Neural progenitor cell (in vitro differentiated cells): ENCODE results near the gene CDCA3. TPM values are rescaled to one million over a fixed set of nuclear protein-coding genes. Genes with fewer than 3 reads are reported as not detected.

Source experiments
- DNase-seq: peaks from one replicate; pipeline ENCODE4 v3.0.0-alpha.2; 2016; ENCODE audit warnings: low spot score
- H2AFZ ChIP-seq: fragments of 200-600 bp; sonication (generic); replicated peaks from 2 replicates; pipeline ENCODE4 v1.6.1; 2016; ENCODE audit warnings: antibody characterized with exemption
- H3F3A ChIP-seq: fragments of 200-600 bp; sonication (generic); 2 replicates; pipeline ENCODE4 v1.6.1; 2016; ENCODE audit warnings: antibody characterized with exemption, low read depth
- H3K27ac ChIP-seq: fragments of 200-600 bp; sonication (generic); 2 replicates; pipeline ENCODE4 v1.5.1; 2016; ENCODE audit warnings: mild to moderate bottlenecking
- H3K27me3 ChIP-seq: fragments of 200-600 bp; sonication (generic); 2 replicates; pipeline ENCODE4 v1.6.1; 2016; ENCODE audit warnings: mild to moderate bottlenecking, moderate library complexity
- H3K36me3 ChIP-seq: fragments of 200-600 bp; sonication (generic); 2 replicates; pipeline ENCODE4 v1.5.1; 2016
- H3K4me1 ChIP-seq: fragments of 200-600 bp; sonication (generic); 2 replicates; pipeline ENCODE4 v1.6.1; 2016; ENCODE audit warnings: mixed run types
- H3K4me2 ChIP-seq: fragments of 200-600 bp; sonication (generic); 2 replicates; pipeline ENCODE4 v1.6.1; 2016
- H3K4me3 ChIP-seq: fragments of 200-600 bp; sonication (generic); 2 replicates; pipeline ENCODE4 v1.5.1; 2016
- H3K79me2 ChIP-seq: fragments of 200-600 bp; sonication (generic); 2 replicates; pipeline ENCODE4 v1.6.1; 2016; ENCODE audit warnings: low read depth
- H3K9ac ChIP-seq: fragments of 200-600 bp; sonication (generic); 2 replicates; pipeline ENCODE4 v1.6.1; 2016
- H3K9me3 ChIP-seq: fragments of 200-600 bp; sonication (generic); 2 replicates; pipeline ENCODE4 v1.5.1; 2016; ENCODE audit warnings: low read depth
- H4K20me1 ChIP-seq: fragments of 200-600 bp; sonication (generic); 2 replicates; pipeline ENCODE4 v1.6.1; 2016; ENCODE audit warnings: low read depth
- H3K27ac Mint-ChIP-seq: 3 replicates; pipeline ENCODE4 v1.8.0; 2021; ENCODE audit warnings: mixed read lengths
- H3K27me3 Mint-ChIP-seq: 2 replicates; pipeline ENCODE4 v1.8.0; 2022; ENCODE audit warnings: low read depth, mild to moderate bottlenecking, inconsistent platforms, moderate library complexity, mixed read lengths; ENCODE audit not compliant: insufficient read depth
- H3K36me3 Mint-ChIP-seq: 3 replicates; pipeline ENCODE4 v1.8.0; 2021; ENCODE audit warnings: mixed read lengths
- H3K4me1 Mint-ChIP-seq: 3 replicates; pipeline ENCODE4 v1.8.0; 2021; ENCODE audit warnings: mixed read lengths
- H3K4me3 Mint-ChIP-seq: 3 replicates; pipeline ENCODE4 v1.8.0; 2021; ENCODE audit warnings: mild to moderate bottlenecking, moderate library complexity, mixed read lengths
- H3K9me3 Mint-ChIP-seq: 3 replicates; pipeline ENCODE4 v1.8.0; 2020; ENCODE audit warnings: mixed read lengths
- CTCF ChIP-seq: fragments of 200-600 bp; sonication (generic); IDR thresholded peaks from 2 replicates; pipeline ENCODE4 v1.5.1; 2017; ENCODE audit warnings: antibody characterized with exemption, mild to moderate bottlenecking
- EZH2 ChIP-seq: fragments of 200-600 bp; sonication (generic); IDR thresholded peaks from 2 replicates; pipeline ENCODE4 v1.6.1; 2017; ENCODE audit warnings: antibody characterized with exemption, mild to moderate bottlenecking, moderate library complexity
- EZH2phosphoT487 ChIP-seq: fragments of 200-600 bp; sonication (generic); IDR thresholded peaks from 2 replicates; pipeline ENCODE4 v1.6.1; 2017; ENCODE audit warnings: antibody characterized with exemption
- total RNA-seq: library from RNA; depleted of rRNA; stranded (reverse); fragments of >200 nt; gene quantifications from 2 replicates; pipeline ENCODE4 v1.2.3, GENCODE V29; 2015; ENCODE audit warnings: low replicate concordance

Gene CDCA3
- total RNA-seq, 1 donor from 2014 or later, result 62.1 TPM

GRCh38 chr12:6860942-6861341, 9.9 kb upstream of the CDCA3 start:
- Histone ChIP-seq H3K36me3 (peaks cover 4% of the 10 kb centered on the region), H3K4me2 (no peak overlapping the region), H3F3A (peaks cover 9% of the 10 kb centered on the region), H3K9me3 (no peaks in the 10 kb centered on the region), H3K79me2 (no peaks in the 10 kb centered on the region), H3K27ac (no peak overlapping the region), H3K4me3 (no peak overlapping the region), H3K4me1 (no peaks in the 10 kb centered on the region), H3K27me3 (no peaks in the 10 kb centered on the region), H3K9ac (no peak overlapping the region), H4K20me1 (no peaks in the 10 kb centered on the region), H2AFZ (no peak overlapping the region)
- Mint-ChIP-seq H3K9me3 (no peaks in the 10 kb centered on the region), H3K4me3 (peak overlapping the region; percentile 4), H3K27ac (no peak overlapping the region), H3K4me1 (peaks cover 6% of the 10 kb centered on the region), H3K36me3 (peaks cover 52% of the 10 kb centered on the region), H3K27me3 (peaks cover 6% of the 10 kb centered on the region)
- no peak for TF ChIP-seq EZH2
- no peak for TF ChIP-seq CTCF
- no peak for TF ChIP-seq EZH2phosphoT487
- no peak for DNase-seq

GRCh38 chr12:6860116-6860515, 9.0 kb upstream of the CDCA3 start:
- Histone ChIP-seq H3K4me2 (no peak overlapping the region), H3K36me3 (peaks cover 4% of the 10 kb centered on the region), H2AFZ (no peak overlapping the region), H3F3A (peaks cover 2% of the 10 kb centered on the region), H3K4me1 (no peaks in the 10 kb centered on the region), H3K79me2 (peaks cover 4% of the 10 kb centered on the region), H3K27me3 (no peaks in the 10 kb centered on the region), H3K9me3 (no peaks in the 10 kb centered on the region), H3K27ac (no peak overlapping the region), H3K9ac (no peak overlapping the region), H4K20me1 (no peaks in the 10 kb centered on the region), H3K4me3 (no peak overlapping the region)
- no peak overlapping the region for H3K27ac Mint-ChIP-seq
- H3K9me3 Mint-ChIP-seq, result no peaks in the 10 kb centered on the region
- peaks cover 6% of the 10 kb centered on the region for H3K27me3 Mint-ChIP-seq
- H3K4me3 Mint-ChIP-seq, result peak overlapping the region; percentile 46
- TF ChIP-seq CTCF (no peak), EZH2 (no peak), EZH2phosphoT487 (no peak)
- H3K36me3 Mint-ChIP-seq, result peaks cover 47% of the 10 kb centered on the region
- H3K4me1 Mint-ChIP-seq, result no peaks in the 10 kb centered on the region
- no peak for DNase-seq

GRCh38 chr12:6858799-6859198, 7.7 kb upstream of the CDCA3 start:
- TF ChIP-seq CTCF (no peak), EZH2 (no peak), EZH2phosphoT487 (no peak)
- Histone ChIP-seq H3K9ac (no peak overlapping the region), H3K4me1 (no peaks in the 10 kb centered on the region), H3K79me2 (peaks cover 17% of the 10 kb centered on the region), H3K27ac (no peak overlapping the region), H3K4me2 (no peak overlapping the region), H3F3A (no peaks in the 10 kb centered on the region), H2AFZ (no peak overlapping the region), H3K9me3 (no peaks in the 10 kb centered on the region), H3K27me3 (no peaks in the 10 kb centered on the region), H4K20me1 (peaks cover 7% of the 10 kb centered on the region), H3K4me3 (no peak overlapping the region), H3K36me3 (peaks cover 4% of the 10 kb centered on the region)
- Mint-ChIP-seq H3K27me3 (peaks cover 4% of the 10 kb centered on the region), H3K4me3 (no peak overlapping the region), H3K36me3 (peaks cover 44% of the 10 kb centered on the region), H3K27ac (no peak overlapping the region), H3K9me3 (no peaks in the 10 kb centered on the region), H3K4me1 (peaks cover 4% of the 10 kb centered on the region)
- DNase-seq, result no peak
